Colonic mucosa (tissue), 4 donors: Measurements from ENCODE around the gene AMBRA1. TPM values are rescaled to one million over a fixed set of nuclear protein-coding genes. Genes with fewer than 3 reads are reported as not detected.

Experiments
- DNase-seq: peaks from one replicate; pipeline ENCODE4 v3.0.0-alpha.2; 2020
- H3K27ac ChIP-seq: fragments of 200-600 bp; one replicate; pipeline ENCODE4 v1.8.0; 2021
- H3K27me3 ChIP-seq: fragments of 200-600 bp; one replicate; pipeline ENCODE4 v1.8.0; 2021
- H3K36me3 ChIP-seq: fragments of 200-600 bp; one replicate; pipeline ENCODE4 v1.8.0; 2021
- H3K4me1 ChIP-seq: fragments of 200-600 bp; one replicate; pipeline ENCODE4 v1.8.0; 2021; ENCODE audit warnings: mild to moderate bottlenecking
- H3K4me3 ChIP-seq: fragments of 200-600 bp; one replicate; pipeline ENCODE4 v1.8.0; 2021
- H3K9ac ChIP-seq, 2 donors: one replicate each; pipeline ENCODE4 v1.7.0; 2013; ENCODE audit warnings: control low read depth in 2 of 2, low read depth in 2 of 2, low read length in 2 of 2
- H3K9me3 ChIP-seq: fragments of 200-600 bp; one replicate; pipeline ENCODE4 v1.8.0; 2021
- CTCF ChIP-seq: fragments of 200-600 bp; IDR thresholded peaks from one replicate; pipeline ENCODE4 v1.8.0; 2022; ENCODE audit warnings: antibody characterized with exemption, mild to moderate bottlenecking
- intact Hi-C: fragments of 100-400 bp; cut with DNase I; formaldehyde crosslinking; loops from one replicate; pipeline ENCODE4 v1.14.1; 2022
- total RNA-seq, 2 donors: library from RNA; stranded (reverse); fragmentation: NEBNext Ultra II Directional in 1 of 2; extraction: Animal tissue kit (Norgen Biotek cat#: 25700) in 1 of 2; gene quantifications; one replicate each; pipeline ENCODE4 v1.2.1, GENCODE V29; 2021
- donor health status: healthy.
- donor health status: DM: no; HTN: no; CAD: no.
- donor health status: DM: no; HTN: no; CAD: no.

The AMBRA1 gene
- total RNA-seq, 2 donors from 2014 or later = 32.7 to 33.8 TPM

DNA sequence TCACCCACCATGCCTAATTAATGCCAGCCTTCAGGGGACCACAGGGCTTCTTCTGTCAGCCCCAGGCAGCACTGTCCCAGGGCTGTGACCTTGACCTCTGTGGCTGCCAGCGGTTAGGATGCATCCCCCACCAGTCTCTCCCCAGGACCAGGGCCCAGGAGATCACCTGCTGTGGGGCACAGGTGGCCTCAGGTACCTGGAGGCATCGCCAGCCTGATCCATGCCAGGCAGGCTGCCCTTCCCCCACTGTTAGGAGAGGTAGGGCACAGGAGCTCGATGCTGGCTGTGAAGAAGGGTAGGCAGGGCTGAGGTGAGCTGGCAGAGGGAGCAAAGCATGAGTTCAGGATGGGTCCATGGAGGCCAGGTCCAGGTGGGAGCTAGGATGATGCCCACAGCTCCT, 229.0 kb downstream of the AMBRA1 start:
- Histone ChIP-seq H3K27ac (no peak overlapping the region), H3K4me1 (peaks cover 3% of the 10 kb centered on the region)
- intact Hi-C loops = loop anchor here (5.0 kb wide), 1 partner anchor 127 kb away; no protein-coding TSS in a partner anchor

GRCh38 chr11:46364056-46364455, 229.8 kb downstream of the AMBRA1 start:
- H3K36me3 ChIP-seq = no peaks in the 10 kb centered on the region
- H3K27ac ChIP-seq = no peak overlapping the region
- H3K9me3 ChIP-seq = no peaks in the 10 kb centered on the region
- DNase-seq = no peak
- peaks cover 3% of the 10 kb centered on the region for H3K4me1 ChIP-seq
- no peak for TF ChIP-seq CTCF
- no peaks in the 10 kb centered on the region for H3K27me3 ChIP-seq
- H3K4me3 ChIP-seq = no peak overlapping the region
- intact Hi-C loops = no loop called here
- no peak overlapping the region for H3K9ac ChIP-seq

More for the DNA sequence above, 229.0 kb downstream of the AMBRA1 start:
- no peak for DNase-seq
- no peak for TF ChIP-seq CTCF
- H3K9ac ChIP-seq = no peak overlapping the region
- H3K36me3 ChIP-seq = no peaks in the 10 kb centered on the region
- H3K9me3 ChIP-seq = no peaks in the 10 kb centered on the region
- H3K4me3 ChIP-seq = no peak overlapping the region
- H3K27me3 ChIP-seq = no peaks in the 10 kb centered on the region

- Histone ChIP-seq H3K27ac (no peak overlapping the region), H3K27me3 (no peaks in the 10 kb centered on the region), H3K9ac (no peak overlapping the region), H3K36me3 (no peaks in the 10 kb centered on the region), H3K4me1 (peaks cover 3% of the 10 kb centered on the region), H3K9me3 (no peaks in the 10 kb centered on the region), H3K4me3 (no peak overlapping the region)
- no peak for TF ChIP-seq CTCF
- DNase-seq = no peak
- intact Hi-C loops = no loop called here
Observed at GRCh38 chr11:46363455-46364005, 230.3 kb downstream of the AMBRA1 start.

- Histone ChIP-seq H3K9ac (peak overlapping the region in 1 of 2 donors; percentile 14), H3K9me3 (no peaks in the 10 kb centered on the region), H3K36me3 (no peaks in the 10 kb centered on the region), H3K4me1 (peaks cover 3% of the 10 kb centered on the region), H3K27me3 (no peaks in the 10 kb centered on the region), H3K4me3 (no peak overlapping the region), H3K27ac (no peak overlapping the region)
- TF ChIP-seq CTCF = no peak
- intact Hi-C loops = no loop called here
- no peak for DNase-seq
Observed at GRCh38 chr11:46363031-46363407, 230.8 kb downstream of the AMBRA1 start.

- H3K4me1 ChIP-seq = peaks cover 3% of the 10 kb centered on the region
Observed at GRCh38 chr11:46362156-46363030, 231.4 kb downstream of the AMBRA1 start.

More at GRCh38 chr11:46362156-46363030, 231.4 kb downstream of the AMBRA1 start:
- peak overlapping the region; percentile 44 for H3K27ac ChIP-seq
- no peak for TF ChIP-seq CTCF
- H3K9me3 ChIP-seq = no peaks in the 10 kb centered on the region
- peak overlapping the region; percentile 46 to 69 for H3K9ac ChIP-seq
- no peaks in the 10 kb centered on the region for H3K27me3 ChIP-seq
- intact Hi-C loops = no loop called here
- DNase-seq = no peak
- no peaks in the 10 kb centered on the region for H3K36me3 ChIP-seq
- H3K4me3 ChIP-seq = peak overlapping the region; percentile 24
